Stimulated activated naive CD8-positive, alpha-beta T cell treated with anti-CD3 and anti-CD28 coated beads, Interleukin-15, amount 100 ng/mL, for 72 hours (primary cell): ENCODE data around the gene SCFD2.
"Not testable (repeated sequence)": the region's sequence is repeated elsewhere in the genome, so short reads cannot be mapped to it uniquely, and the experiment has no call there.

Experiments used
- ATAC-seq: fragments of 150-1000 bp; cut with Tn5 transposase; 2 replicates; pipeline ENCODE4 v1.10.0; 2021; ENCODE audit warnings: mild to moderate bottlenecking, moderate library complexity
- DNase-seq, 2 donors: peaks; one replicate each; pipeline ENCODE4 v3.0.0; 2021 to 2022
- H3K27ac Mint-ChIP-seq, 2 donors: one replicate each; pipeline ENCODE4 v1.8.0; 2022; ENCODE audit warnings: mild to moderate bottlenecking in 2 of 2, mixed read lengths in 2 of 2, moderate library complexity in 2 of 2
- H3K27me3 Mint-ChIP-seq: one replicate; pipeline ENCODE4 v1.8.0; 2022; ENCODE audit warnings: mixed read lengths
- H3K4me1 Mint-ChIP-seq: one replicate; pipeline ENCODE4 v1.8.0; 2022; ENCODE audit warnings: mild to moderate bottlenecking, mixed read lengths
- H3K4me3 Mint-ChIP-seq, 2 donors: one replicate each; pipeline ENCODE4 v1.8.0; 2022; ENCODE audit warnings: mild to moderate bottlenecking in 2 of 2, mixed read lengths in 2 of 2, moderate library complexity in 1 of 2
- H3K9me3 Mint-ChIP-seq, 2 donors: one replicate each; pipeline ENCODE4 v1.8.0; 2022; ENCODE audit warnings: mixed read lengths in 2 of 2

The SCFD2 gene

DNA sequence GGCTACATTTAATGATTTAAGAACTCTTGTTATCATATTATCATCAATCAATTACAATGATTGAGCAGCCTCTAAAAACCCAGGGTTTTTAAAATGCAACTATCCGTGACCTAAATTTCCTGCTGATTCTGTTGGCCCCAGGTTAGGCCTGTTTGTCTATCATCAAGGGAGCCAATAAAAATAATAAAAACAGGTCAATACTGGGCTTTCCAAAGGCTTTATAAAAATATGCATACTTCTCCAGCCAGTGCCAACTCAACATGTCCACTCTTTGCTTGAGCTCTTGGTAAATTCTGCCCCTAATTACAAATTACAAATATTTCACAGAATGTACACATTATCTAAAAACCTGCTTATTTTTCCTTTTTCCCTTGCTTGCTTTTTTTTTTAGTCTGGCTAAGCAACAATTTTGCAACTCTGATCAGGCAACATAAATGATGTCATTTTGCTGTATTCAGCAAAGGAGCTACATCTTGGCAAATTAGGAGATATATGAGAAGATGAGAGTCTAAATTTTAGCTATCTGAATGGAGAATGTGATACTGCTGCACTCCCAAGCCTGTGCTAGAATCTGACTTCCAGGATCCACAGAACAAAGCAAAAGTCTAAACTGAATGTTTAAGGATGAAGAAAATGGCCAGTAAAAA lies 204.0 kb downstream of the SCFD2 start:
- Mint-ChIP-seq H3K27me3 (no peaks in the 10 kb centered on the region), H3K4me1 (no peaks in the 10 kb centered on the region), H3K27ac (no peak overlapping the region), H3K9me3 (peaks cover 2 to 8% of the 10 kb centered on the region in 2 donors), H3K4me3 (no peak overlapping the region)
- no peak for ATAC-seq
- no peak for DNase-seq

DNA sequence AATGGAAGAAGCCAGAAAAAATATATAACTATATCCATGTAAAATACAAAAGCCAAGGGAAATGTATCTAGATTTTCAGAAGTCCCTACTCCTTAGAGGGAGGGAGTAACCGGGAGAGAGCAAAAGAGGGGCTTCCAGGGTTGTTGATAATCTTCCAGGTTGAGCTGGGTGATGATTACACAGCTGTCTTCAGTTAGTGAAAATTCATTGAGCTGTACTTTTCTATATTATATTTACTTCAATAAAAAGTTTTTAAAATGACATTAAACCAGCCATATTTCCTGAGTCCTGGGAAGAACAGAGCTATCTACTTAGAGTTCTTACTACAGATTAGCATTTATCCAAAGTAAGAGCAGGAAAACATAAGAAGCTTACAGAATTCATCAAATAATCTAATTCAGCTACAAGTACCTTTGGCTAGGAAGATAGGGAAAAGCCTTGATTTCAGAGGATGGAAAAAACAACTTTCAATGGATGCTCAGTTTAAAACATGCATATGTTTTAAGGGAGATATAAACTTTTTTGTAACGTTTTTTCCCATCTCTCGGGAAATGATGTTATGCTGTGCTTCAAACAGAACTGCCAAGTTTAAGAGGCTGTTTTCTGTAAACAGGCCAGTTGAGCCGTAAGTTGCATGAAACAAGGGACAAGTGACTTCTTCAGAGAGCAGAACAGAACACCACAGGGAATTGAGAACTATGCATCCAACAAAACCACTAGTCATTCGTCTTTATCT lies 204.6 kb downstream of the SCFD2 start:
- Mint-ChIP-seq H3K9me3 (peaks cover 0 to 8% of the 10 kb centered on the region in 2 donors), H3K27ac (no peak overlapping the region), H3K27me3 (no peaks in the 10 kb centered on the region), H3K4me1 (no peaks in the 10 kb centered on the region), H3K4me3 (no peak overlapping the region)
- DNase-seq (no peak), ATAC-seq (no peak)

DNA sequence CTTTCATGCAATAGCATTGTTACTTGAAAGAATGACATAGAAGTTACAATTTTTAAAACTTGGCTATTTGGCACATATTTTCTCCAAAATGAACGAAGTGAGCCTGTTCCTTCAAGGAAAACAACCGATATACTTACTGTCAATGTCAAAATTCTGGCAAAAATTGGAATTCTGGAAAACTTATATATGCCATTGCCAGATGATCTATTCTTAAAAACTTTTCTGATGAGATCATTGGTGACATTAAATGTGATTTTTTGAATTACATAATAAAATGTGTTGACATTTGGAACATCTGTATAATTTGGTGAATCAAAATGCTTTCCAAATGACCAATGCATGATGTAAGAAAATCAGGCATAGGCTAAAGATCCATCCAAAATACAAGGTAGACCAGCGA lies 209.0 kb downstream of the SCFD2 start:
- H3K4me3 Mint-ChIP-seq: no peak overlapping the region
- DNase-seq: no peak

DNA sequence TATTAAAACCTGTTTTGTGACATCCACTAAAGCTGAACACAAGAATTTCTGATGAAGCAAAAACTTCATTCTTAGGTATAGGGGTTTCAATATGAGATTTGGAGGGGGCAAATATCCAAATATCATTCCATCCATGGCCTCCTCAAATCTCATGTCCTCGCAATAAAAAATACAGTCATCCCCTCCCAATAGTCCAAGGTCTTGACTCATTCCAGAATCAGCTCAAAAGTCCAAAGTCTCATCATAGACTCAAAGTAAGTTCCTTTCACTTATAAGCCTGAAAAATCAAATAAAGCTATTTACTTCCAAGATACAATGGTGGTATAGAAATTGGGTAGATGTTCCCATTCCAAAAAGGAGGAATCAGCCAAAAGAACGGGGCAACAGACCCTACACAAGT lies 213.4 kb downstream of the SCFD2 start:
- Mint-ChIP-seq H3K9me3 (peaks cover 0 to 19% of the 10 kb centered on the region in 2 donors), H3K4me3 (no peak overlapping the region), H3K27me3 (no peaks in the 10 kb centered on the region), H3K4me1 (peaks cover 6% of the 10 kb centered on the region), H3K27ac (no peak overlapping the region)
- no peak for DNase-seq
- ATAC-seq: no peak

More for the DNA sequence above, 209.0 kb downstream of the SCFD2 start:
- Mint-ChIP-seq H3K27me3 (no peaks in the 10 kb centered on the region), H3K9me3 (peaks cover 0 to 19% of the 10 kb centered on the region in 2 donors), H3K4me1 (peaks cover under 1% of the 10 kb centered on the region), H3K27ac (no peak overlapping the region)
- no peak for ATAC-seq

DNA sequence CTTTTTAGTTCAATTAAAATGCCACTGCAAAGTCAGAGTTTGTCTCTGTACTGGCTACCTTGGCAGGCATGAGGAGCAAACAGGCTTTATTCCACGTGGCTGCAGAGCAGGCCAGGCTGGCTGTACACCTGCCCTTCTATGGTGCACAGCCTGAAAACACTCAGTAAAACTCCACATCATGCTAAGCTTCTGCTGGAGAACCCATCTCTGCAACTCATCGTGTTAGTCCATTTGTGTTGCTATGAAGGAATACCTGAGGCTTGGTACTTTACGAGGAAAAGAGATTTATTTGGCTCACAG lies 214.4 kb downstream of the SCFD2 start:
- H3K4me1 Mint-ChIP-seq: peaks cover 6% of the 10 kb centered on the region
- no peaks in the 10 kb centered on the region for H3K27me3 Mint-ChIP-seq
- peaks cover 0 to 19% of the 10 kb centered on the region in 2 donors for H3K9me3 Mint-ChIP-seq
- no peak for ATAC-seq
- no peak for DNase-seq
- no peak overlapping the region for H3K4me3 Mint-ChIP-seq
- H3K27ac Mint-ChIP-seq: no peak overlapping the region

DNA sequence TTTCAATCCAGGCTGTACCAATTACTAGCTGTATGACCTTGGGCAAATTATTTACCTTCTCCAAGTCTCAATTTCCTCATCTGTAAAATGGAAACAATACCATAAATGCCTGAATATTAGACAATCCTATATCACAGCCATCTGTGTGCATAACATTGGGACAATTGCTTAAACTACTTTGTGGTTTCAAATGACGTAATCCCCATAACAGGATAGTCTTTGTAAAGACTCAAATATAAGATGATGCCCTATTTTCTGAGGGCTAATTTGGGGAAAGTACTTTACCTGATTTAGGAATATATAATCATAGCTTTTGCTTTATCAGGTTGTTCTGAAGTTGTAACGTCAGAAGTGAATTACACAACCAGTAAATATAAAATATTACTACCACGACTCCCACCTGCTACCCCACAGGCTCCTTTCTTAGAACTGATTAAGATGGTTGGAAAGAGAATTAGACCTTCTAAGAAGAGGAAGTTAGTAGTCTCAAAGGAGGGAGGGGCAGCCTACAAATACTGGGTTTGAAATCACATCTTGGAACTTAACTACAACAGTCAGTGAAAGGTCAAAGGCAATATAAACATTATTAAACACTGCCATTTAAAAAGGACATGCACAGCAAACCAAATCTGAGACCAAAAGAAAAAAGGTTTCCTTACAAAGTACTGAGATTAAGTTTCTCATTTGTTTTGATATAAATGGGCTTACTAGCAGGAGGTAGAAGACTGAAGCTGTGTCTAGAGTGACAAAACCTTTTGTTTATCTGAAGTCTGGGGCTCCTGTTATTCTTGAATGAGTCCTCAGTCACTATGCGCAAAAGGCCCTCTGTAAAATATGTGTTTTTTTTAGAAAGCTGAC lies 215.0 kb downstream of the SCFD2 start:
- Mint-ChIP-seq H3K9me3 (peaks cover 0 to 19% of the 10 kb centered on the region in 2 donors), H3K4me1 (peaks cover 6% of the 10 kb centered on the region), H3K27ac (no peak overlapping the region), H3K27me3 (no peaks in the 10 kb centered on the region), H3K4me3 (no peak overlapping the region)
- no peak for ATAC-seq
- DNase-seq: no peak

DNA sequence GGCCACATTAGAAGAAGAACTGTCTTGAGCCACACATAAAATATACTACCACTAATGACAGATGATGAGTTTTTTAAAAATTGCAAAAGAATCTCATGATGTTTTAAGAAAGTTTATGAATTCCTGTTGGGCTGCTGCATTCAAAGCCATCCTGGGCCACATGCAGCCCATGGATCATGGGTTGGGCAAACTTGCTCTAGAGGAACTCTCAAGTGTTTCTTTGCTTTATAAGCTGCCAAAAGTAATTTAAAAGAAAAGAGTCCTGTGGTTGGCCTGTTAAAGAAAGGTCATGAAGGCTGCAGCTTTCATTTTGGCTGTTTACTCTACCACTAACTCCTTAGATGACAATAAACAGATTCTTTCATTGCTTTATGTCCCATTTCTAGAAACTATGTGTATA lies 218.2 kb downstream of the SCFD2 start:
- DNase-seq (no peak), ATAC-seq (no peak)
- no peak overlapping the region for H3K27ac Mint-ChIP-seq
- no peaks in the 10 kb centered on the region for H3K9me3 Mint-ChIP-seq
- H3K4me1 Mint-ChIP-seq: peaks cover 12% of the 10 kb centered on the region
- no peaks in the 10 kb centered on the region for H3K27me3 Mint-ChIP-seq
- H3K4me3 Mint-ChIP-seq: no peak overlapping the region

DNA sequence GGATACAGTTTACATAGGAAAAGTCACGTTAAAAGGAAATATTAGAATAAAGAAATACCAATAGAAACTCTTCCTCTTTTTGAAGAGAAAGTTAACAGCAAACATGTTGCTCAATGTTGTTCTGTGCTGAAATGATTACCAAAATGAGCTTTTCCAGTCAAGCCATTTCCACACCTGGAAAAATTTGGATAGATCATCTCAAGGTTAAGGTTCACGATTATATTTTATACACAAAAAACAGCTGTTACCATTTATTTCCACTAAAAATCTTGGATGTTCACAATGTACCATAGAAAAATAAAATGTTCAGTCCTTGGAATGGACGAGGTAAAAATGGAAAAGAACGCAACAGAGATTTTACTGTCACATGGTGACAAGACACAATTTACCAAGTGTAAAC lies 218.7 kb downstream of the SCFD2 start:
- no peak overlapping the region for H3K4me3 Mint-ChIP-seq
- H3K27me3 Mint-ChIP-seq: no peaks in the 10 kb centered on the region
- ATAC-seq (no peak), DNase-seq (no peak)
- H3K27ac Mint-ChIP-seq: no peak overlapping the region
- no peaks in the 10 kb centered on the region for H3K9me3 Mint-ChIP-seq
- peaks cover 12% of the 10 kb centered on the region for H3K4me1 Mint-ChIP-seq

DNA sequence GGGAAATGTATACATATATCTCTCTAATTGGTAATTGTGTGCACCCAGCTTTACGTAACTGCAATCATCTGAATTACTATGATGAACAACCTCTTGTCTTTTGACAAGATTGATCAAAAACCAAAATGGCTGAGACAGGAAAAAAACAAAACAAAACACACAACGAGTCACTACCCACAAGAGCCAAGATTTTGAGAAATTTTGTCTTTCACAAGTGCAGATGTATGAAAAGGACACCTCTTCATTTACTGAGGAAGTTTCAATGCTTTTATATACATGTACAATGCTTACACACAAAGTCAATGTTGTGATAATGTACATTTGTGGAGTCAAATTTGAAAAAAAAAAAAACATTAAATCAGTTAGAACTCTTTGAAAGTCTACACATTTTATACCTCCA lies 224.6 kb downstream of the SCFD2 start:
- H3K4me3 Mint-ChIP-seq: no peak overlapping the region
- no peak for DNase-seq
- no peak overlapping the region for H3K27ac Mint-ChIP-seq
- peaks cover 17% of the 10 kb centered on the region for H3K4me1 Mint-ChIP-seq
- ATAC-seq: no peak
- no peaks in the 10 kb centered on the region for H3K9me3 Mint-ChIP-seq
- H3K27me3 Mint-ChIP-seq: no peaks in the 10 kb centered on the region

DNA sequence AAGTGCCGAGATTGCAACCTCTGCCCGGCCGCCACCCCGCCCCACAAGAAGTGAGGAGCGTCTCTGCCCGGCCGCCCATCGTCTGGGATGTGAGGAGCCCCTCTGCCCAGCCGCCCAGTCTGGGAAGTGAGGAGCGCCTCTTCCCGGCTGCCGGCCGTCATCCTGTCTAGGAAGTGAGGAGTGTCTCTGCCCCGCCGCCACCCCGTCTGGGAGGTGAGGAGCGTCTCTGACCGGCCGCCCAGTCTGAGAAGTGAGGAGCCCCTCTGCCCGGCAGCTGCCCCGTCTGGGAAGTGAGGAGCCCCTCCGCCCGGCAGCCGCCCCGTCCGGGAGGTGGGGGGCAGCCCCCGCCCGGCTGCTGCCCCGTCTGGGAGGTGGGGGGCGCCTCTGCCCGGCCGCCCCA lies 226.6 kb downstream of the SCFD2 start:
- not testable (repeated sequence) for H3K27ac Mint-ChIP-seq, H3K27me3 Mint-ChIP-seq, H3K9me3 Mint-ChIP-seq, H3K4me3 Mint-ChIP-seq, DNase-seq, ATAC-seq
- peaks cover 17% of the 10 kb centered on the region for H3K4me1 Mint-ChIP-seq

DNA sequence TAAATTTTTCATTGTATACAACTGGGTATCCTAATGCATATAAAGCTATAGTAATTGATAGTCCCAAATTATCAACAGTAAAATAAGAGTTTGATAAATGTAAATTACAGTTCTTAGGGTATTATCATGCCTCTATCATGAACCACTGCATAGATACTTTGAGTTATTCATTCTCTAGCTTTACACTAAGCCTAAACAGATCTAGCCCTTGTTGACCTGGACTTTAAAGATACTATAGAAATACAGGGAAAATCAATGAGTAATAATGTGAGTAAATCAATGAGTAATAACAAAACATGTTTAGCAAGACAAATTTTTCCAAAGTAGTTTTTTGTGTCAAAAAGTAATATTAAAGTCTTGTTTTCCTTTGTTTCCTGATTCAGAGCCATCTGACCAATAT lies 228.4 kb downstream of the SCFD2 start:
- DNase-seq: no peak
- peaks cover 0 to 4% of the 10 kb centered on the region in 2 donors for H3K9me3 Mint-ChIP-seq
- no peaks in the 10 kb centered on the region for H3K27me3 Mint-ChIP-seq
- no peak for ATAC-seq
- no peak overlapping the region for H3K27ac Mint-ChIP-seq
- H3K4me3 Mint-ChIP-seq: no peak overlapping the region
- H3K4me1 Mint-ChIP-seq: peaks cover 22% of the 10 kb centered on the region

DNA sequence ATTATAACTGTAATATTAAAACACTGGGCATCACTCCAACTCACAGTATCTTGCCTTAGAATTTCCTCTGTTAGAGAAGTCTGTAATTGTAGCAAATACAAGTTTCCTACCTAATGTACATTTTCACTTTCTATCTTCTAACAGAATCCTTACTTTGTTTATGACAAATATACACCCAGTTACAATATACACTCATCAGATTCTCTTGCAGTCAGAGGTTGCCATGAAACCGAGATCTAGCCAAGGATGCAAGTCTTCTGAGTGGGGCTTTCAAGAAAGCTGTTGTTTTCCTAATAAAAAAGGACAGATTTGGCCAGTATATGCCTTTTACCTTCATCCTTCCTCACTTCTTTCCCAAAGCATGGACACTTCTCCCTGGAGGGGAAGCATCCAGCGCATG lies 228.9 kb downstream of the SCFD2 start:
- DNase-seq (no peak), ATAC-seq (peak; percentile 41)
- Mint-ChIP-seq H3K9me3 (peaks cover 0 to 4% of the 10 kb centered on the region in 2 donors), H3K27me3 (no peaks in the 10 kb centered on the region), H3K27ac (no peak overlapping the region), H3K4me3 (no peak overlapping the region), H3K4me1 (peaks cover 23% of the 10 kb centered on the region)

DNA sequence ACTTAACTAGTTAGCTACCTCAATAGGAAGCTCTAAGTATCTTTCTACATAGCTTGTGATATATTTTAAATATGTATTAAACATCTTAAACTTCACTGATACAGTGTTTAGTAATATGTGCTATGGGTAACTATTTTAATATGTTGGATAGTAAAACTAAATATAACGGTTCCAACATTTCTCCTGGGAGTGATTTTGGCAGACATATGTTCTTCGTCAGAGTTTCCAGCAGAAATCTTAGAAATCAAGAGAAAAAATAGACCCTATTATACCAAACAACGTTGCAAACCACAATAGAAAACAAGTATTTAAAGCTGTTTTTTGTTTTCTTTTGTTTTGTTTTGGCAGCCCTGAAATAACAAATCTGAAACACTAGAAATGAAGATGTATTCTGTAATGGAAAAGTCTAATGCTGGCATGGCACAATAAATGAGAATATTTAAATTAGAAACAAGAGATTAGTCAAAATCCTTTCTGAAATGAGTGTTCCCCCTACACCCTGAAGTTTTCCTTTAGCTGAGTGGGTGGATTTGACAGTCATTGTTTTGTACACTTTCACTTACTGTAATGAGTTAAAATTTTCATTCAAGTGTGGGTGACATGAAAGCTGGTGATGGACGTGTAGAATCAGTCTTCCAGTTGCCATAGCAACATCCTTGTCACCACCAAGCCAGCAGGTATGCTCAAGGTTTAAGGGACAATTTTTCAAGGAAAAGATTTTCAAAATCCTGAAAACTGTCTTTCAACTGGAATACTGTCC lies 233.5 kb downstream of the SCFD2 start:
- no peaks in the 10 kb centered on the region for H3K27me3 Mint-ChIP-seq
- H3K9me3 Mint-ChIP-seq: peaks cover 0 to 4% of the 10 kb centered on the region in 2 donors
- peaks cover 28% of the 10 kb centered on the region for H3K4me1 Mint-ChIP-seq
- DNase-seq (peak; percentile 8 to 28), ATAC-seq (peak; percentile 97)
- peak overlapping the region in 1 of 2 donors; percentile 39 for H3K4me3 Mint-ChIP-seq
- H3K27ac Mint-ChIP-seq: peak overlapping the region; percentile 90 to 92

DNA sequence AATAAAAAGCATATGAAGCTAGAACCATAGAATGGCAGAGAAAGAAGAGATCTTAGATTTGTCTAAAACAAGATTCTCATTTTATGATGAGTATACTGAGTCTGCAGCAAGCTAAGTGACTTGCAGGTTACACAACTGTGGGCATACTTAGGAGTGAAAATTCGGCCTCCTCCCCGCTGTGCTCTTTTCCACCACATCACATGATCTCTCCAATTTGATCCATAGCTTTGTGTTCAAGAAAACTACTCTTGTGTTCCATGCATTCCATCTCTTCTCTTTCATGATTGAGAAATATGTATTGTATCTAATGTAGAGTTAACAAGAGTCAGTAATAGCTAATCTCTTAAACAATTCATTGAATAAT lies 234.3 kb downstream of the SCFD2 start:
- Mint-ChIP-seq H3K4me3 (no peak overlapping the region), H3K27me3 (no peaks in the 10 kb centered on the region), H3K4me1 (peaks cover 28% of the 10 kb centered on the region)

DNA sequence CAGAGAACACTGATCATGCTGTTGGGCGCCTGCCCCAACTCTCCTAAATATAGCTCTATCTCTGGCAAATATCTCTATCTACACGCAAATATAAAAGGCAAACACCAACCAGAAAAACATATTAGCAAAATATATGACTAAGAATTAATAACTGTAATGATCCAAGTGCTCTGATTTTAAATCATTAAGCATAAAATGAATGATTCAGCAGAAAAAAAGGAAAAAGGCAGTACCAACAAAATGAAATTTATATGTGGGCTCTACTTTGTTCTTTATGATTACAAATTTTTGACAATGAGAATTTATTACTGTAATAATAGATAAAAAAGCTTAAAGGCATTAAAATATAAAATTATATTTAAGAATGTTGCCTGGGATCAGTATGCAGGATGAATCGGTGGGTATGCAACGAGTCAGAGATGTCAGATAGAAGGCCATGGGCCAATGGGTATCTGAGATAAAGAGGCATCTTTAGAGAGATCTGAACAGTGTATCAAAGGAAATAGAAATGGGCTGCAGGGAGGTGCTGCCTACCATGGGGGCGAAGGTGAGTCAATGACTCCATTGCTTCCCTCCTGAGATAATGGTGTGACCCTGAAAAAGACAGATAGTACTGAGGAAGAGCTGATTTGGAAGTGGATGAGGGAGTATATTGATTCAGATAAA lies 234.8 kb downstream of the SCFD2 start:
- Mint-ChIP-seq H3K9me3 (peaks cover 0 to 4% of the 10 kb centered on the region in 2 donors), H3K27me3 (no peaks in the 10 kb centered on the region), H3K27ac (peak overlapping the region in 1 of 2 donors; percentile 1), H3K4me1 (peaks cover 28% of the 10 kb centered on the region), H3K4me3 (no peak overlapping the region)
- no peak for ATAC-seq
- no peak for DNase-seq

More for the DNA sequence above, 234.3 kb downstream of the SCFD2 start:
- no peak overlapping the region for H3K27ac Mint-ChIP-seq
- no peak for DNase-seq
- H3K9me3 Mint-ChIP-seq: peaks cover 0 to 4% of the 10 kb centered on the region in 2 donors
- ATAC-seq: no peak
